Subcutaneous adipose tissue (tissue), 4 donors: Measurements from ENCODE around the gene BABAM1. TPM values are rescaled to one million over a fixed set of nuclear protein-coding genes. Genes with fewer than 3 reads are reported as not detected.

ENCODE experiments used
- total RNA-seq, 4 donors: library from RNA; depleted of rRNA; stranded (reverse); fragments of >200 nt; gene quantifications; one replicate each; pipeline ENCODE4 v1.1.0, GENCODE V29; 2016
- TF ChIP-seq, protein P1 (sequence below): fragments of 450-650 bp; IDR thresholded peaks from one replicate; pipeline ENCODE4 v1.5.1; 2016; ENCODE audit warnings: low read depth, mild to moderate bottlenecking, control low read depth, antibody characterized with exemption, moderate library complexity

BABAM1 gene
- total RNA-seq, 4 donors from 2014 or later, result 49.6 to 60.6 (median 54.7) TPM

DNA sequence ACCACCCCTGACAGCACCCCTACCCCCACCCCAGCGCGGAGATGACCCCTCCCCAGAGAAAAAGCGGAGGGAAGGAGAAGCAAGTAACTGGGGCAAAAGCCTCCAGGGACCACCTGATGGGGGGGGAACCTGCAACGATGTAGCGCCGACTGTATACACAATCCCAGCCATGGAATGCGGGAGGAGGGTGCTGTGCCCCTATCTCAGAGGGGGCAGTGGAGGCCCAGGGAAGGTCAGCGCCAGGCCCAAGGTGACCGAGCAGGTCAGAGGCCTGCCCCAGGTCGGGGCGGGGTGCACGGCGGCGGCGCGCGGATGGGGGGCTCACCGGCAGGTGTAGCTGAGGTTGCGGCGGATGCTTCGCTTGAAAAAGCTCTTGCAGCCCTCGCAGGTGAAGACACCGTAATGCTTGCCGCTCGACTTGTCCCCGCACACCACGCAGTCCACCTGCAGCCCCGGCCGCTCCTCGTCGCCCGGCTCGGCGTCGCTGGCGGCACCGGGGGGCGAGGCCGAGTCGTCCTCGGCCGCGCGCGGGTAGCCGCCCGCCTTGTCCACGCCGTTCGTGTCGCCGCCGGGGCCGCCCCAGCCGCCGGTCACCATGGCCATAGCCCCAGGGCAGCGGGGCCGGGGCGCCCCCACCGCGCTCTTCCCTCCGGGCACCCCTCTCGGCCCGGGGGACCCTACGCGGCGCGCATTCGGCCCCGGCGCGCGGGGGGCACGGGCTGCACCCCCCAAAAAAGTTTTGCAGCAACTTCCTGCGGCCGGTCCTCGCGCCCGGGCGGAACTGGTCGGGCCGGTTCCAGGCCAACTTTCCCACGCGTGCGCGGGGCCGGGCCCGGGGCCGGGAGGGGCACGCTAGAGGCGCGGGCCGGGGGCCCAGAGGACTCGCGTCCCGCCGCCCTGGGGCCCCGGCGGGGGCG is 22.4 kb upstream of the BABAM1 start:
- TF ChIP-seq, protein P1, sequence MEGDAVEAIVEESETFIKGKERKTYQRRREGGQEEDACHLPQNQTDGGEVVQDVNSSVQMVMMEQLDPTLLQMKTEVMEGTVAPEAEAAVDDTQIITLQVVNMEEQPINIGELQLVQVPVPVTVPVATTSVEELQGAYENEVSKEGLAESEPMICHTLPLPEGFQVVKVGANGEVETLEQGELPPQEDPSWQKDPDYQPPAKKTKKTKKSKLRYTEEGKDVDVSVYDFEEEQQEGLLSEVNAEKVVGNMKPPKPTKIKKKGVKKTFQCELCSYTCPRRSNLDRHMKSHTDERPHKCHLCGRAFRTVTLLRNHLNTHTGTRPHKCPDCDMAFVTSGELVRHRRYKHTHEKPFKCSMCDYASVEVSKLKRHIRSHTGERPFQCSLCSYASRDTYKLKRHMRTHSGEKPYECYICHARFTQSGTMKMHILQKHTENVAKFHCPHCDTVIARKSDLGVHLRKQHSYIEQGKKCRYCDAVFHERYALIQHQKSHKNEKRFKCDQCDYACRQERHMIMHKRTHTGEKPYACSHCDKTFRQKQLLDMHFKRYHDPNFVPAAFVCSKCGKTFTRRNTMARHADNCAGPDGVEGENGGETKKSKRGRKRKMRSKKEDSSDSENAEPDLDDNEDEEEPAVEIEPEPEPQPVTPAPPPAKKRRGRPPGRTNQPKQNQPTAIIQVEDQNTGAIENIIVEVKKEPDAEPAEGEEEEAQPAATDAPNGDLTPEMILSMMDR, result no peak

- TF ChIP-seq, protein P1, result no peak
Observed at GRCh38 chr19:17245535-17245984, 21.7 kb upstream of the BABAM1 start, which contains the start of gene NR2F6. Gene NR2F6 (minus strand): TSS chr19:17245919. CDS start chr19:17245220, 699 bp downstream.

GRCh38 chr19:17246681-17247425 is 20.4 kb upstream of the BABAM1 start:
- TF ChIP-seq, protein P1, result no peak

DNA sequence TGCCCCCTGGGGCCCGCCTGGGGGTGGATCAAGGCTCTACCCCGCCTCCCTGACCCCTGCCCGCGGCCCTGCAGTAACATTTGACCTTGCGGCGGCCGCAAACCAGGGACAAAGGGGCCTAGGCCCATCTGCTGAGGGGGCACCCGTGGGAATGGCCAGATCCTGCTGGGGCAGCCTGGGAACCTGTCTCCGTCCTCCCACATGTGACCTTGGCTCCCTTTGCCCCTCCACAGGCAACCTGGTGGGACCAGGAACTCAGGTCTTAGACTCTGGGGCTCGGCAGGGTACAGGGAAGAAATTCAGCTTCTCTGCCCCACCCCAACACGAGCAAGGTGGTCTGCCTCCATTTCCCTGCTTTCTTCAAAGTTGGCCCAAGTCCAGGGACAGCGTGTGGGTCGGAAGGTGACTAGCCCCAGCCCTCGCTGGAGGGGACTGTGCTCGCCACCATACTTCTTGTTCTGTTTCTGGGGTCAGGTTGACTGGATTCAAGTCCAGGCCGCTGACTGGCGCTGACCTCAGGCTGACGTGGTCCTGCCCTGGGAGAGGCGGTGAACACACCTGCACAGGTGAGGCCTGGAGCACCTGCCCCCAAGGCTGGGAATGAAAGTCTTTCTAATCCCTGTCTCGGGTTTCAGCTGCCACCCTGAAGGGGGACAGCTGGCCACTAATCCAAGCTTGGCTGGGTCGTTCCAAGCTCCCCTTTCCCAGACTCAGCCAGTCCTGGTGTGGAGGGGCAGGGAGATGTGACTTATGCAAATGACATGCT is 19.0 kb upstream of the BABAM1 start:
- TF ChIP-seq, protein P1, result no peak

DNA sequence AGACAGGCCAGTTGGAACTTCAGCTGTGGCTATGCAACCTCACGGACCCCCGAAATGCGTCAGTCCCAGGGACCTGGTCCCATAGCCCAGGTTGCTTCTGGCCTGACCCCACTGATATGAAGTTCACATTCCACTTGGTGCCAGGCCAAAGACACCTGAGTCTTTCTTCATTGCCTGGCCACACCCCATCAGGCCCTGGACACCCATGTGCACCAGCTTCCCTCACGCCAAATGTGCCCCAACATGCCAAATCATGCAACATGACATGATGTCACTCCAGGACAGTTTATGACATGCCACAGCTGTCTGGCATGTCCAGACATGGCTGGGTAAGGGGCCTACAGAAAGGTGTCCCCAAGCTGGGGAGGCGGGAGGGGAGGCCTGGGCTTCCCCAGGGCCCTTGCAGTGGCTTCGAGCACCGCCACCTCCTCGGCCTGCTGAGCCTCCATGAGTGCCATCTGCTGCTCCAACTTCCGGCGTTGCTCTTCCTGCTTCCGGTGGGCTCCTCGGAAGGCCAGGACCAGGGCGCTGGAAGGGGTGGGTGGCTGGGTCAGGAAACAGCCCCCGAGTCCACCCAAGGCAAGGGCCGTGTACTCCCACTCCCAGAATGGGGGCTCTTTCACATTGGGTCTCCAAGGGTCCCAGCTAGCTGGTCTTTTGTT is 17.2 kb upstream of the BABAM1 start:
- TF ChIP-seq, protein P1, result no peak

GRCh38 chr19:17254636-17255035 is 12.6 kb upstream of the BABAM1 start:
- TF ChIP-seq, protein P1, result no peak
